Measurements from ENCODE around the gene ATAD1.
A peak's percentile ranks its signal among the peaks of the same experiment; 100 is the strongest.
"Not testable (repeated sequence)": the region's sequence is repeated elsewhere in the genome, so short reads cannot be mapped to it uniquely, and the experiment has no call there.

The ATAD1 gene

DNA sequence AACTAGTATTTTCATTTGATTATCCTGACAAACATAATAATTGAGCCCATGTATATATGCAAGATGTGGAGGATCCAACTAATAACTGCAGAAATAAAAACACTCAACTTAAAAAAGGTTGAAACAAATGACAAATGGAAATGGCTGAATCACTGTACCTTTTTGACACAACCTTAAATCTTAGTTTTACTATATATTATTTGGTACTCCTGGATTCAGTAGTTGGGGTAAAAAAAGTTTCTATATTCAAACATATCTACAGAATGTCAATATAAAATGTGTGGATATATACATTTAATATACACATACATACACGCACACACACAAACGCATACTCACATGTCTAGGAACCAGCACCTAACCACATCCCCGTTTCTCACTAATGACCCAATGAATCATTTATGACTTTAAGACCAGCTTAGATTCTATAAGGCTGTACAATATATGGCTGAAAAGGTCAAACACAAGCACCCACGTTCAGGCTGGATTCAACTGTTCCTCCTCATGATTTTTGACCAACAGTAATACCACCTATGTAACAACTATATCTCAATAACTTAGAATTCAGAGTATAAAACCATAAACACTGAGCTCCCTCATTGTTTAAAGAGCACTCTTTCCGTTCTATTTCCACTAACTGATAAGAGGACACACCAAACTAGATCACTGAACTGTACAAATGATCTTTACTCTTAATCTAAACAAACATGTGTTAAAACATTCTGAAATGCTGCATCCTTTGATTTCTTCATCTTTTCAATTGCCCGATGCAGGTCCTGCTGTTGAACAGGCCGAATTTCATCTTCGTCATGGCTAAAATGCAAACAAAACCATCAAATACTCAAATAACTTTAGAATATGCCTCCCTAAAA is 63.8 kb downstream of the ATAD1 start:
- DNase-seq (ENCODE audit: low read depth) = no peak

DNA sequence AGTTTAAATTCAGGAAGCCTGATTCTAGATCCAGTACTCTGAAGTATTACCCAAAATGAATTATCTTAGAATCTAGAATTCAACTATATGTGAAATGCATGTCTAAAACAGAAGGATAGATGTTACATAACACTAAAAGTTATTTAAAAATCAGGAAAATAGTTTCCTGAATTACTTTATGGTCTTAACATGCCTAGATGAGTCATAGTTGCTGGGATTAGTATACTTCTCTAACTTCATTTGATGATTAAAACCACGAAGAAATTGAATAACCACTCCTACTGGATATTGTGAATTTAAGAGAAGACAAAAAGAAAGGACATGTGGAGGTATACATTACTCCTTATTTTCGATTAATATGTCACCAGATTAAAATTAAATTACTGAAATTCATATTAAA is 65.5 kb downstream of the ATAD1 start:
- peak; percentile 64 for DNase-seq (ENCODE audit: low read depth)

DNA sequence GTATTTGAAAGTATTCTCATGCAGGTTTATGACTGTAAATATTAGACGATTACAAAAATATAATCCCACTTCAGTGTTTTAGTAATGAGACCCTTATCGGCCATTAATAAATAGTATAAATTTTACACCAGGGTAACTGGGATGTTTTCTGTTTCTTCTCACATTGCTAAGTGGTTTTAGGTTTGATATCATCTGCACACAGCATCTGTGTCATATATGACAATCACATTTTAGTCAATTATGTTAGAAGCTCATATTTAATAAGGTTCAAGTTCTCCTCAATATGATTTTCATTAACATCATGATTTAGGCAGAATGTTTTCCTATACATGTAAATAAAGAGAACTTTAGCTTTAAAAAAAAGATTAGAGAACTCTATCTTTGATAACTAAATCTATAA is 66.8 kb downstream of the ATAD1 start:
- no peak for DNase-seq (ENCODE audit: low read depth)

DNA sequence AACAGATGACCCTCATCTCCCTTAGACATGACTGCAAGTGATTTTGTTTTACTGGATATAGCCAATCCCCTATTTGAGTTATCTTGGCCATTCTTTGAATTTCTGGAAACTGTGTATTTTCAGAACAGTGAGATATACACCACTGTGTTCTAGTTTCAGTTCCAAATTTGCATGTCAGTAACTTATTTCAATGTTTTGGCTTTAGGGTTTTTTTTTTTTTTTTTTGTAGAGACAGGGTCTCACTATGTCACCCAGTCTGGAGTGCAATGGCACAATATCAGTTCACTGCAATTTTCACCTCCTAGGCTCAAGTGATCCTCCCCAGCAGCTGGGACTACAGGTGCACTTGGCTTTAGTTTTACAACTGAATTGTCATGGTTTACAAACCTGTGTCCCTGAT is 67.2 kb downstream of the ATAD1 start:
- DNase-seq (ENCODE audit: low read depth) = no peak

DNA sequence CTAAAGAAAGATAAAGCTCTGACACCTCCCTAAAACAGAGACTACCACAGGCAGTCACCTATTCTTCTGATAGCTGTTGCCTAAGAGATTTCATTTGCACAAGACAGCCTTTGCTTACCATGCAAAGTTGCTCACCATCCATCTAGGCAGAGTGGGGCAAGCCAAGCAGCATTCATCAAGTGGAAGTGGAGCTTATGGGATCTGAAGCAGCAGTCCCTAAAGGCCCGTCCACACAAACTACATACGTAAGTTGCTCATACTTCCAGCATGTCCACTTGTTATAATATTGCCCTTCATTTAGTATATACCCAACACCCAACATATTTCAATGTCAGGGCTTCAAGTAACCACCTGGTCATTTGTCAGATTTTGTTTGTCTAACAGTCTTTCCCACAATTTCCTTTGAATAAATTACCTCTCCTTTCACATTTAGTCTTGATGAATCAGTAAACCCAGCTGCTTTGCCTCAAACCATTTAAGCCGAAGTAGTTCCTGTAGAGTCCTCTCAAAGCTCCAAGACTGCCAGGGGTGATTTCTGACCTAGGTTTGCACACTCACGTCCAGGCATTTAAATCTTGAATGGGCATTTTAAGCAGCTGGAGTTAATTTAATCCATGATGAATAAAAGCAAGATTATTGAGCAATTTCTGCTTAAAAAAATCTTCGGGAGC is 67.9 kb downstream of the ATAD1 start:
- DNase-seq (ENCODE audit: low read depth) = peak; percentile 65

DNA sequence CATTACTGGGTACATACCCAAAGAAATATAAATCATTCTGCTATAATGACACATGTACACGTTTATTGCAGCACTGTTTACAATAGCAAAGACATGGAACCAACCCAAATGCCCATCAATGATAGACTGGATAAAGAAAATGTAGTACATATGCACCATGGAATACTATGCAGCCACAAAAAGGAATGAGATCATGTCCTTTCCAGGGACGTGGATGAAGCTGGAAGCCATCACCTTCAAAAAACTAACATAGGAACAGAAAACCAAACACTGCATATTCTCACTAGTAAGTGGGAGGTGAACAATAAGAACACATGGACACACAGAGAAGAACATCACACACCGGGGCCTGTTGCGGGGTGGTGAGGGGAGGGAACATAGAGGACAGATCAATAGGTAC is 69.8 kb downstream of the ATAD1 start:
- not testable (repeated sequence) for DNase-seq (ENCODE audit: low read depth)

DNA sequence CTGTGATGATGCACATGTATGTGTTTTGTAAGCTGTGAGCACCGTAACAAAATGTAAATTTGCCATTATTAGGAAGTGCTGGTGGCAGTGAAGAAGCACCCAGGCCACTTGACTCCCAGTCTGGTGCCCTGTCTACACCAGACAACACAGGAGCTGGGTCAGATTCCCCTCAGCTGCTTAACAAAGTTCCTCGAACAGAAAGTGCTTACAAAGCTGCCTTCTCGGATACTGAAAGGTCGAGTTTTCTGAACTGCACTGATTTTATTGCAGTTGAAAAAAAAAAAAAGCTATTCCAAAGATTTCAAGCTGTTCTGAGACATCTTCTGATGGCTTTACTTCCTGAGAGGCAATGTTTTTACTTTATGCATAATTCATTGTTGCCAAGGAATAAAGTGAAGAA is 71.1 kb downstream of the ATAD1 start:
- no peak for DNase-seq (ENCODE audit: low read depth)

DNA sequence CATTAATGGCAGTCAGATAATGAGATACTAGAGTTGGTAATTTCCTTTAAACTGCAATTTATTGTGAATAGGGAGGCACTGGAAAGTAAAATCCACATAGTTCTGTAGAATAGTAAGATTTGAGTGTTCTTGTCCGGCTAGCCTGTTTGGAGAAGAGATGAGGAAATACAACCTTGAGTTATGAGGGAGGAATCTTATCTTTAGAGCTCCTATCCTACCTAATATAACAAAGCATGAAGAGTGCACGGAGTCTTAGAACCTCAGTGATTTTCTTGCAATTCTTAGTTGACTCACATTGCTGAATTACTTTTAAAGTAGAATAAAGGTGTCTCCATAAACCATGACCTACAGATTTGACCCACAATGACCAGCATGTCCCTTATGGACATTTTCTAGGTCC is 73.4 kb downstream of the ATAD1 start:
- DNase-seq (ENCODE audit: low read depth) = no peak

DNA sequence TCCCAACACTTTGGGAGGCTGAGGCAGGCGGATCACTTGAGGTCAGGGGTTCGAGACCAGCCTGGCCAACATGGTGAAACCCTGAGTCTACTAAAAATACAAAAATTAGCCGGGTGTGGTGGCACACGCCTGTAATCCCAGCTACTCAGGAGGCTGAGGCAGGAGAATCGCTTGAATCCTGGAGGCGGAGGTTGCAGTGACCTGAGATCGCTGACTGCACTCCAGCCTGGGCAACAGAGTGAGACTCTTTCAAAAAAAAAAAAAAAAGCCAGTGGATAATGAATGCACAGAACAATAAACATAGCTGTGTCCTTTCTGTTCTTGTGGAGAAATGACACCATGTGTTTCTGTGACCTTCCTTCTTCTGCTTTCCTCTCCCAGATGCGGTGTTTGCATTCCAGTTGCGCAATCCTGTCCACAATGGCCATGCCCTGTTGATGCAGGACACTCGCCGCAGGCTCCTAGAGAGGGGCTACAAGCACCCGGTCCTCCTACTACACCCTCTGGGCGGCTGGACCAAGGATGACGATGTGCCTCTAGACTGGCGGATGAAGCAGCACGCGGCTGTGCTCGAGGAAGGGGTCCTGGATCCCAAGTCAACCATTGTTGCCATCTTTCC is 74.9 kb downstream of the ATAD1 start:
- not testable (repeated sequence) for DNase-seq (ENCODE audit: low read depth)

DNA sequence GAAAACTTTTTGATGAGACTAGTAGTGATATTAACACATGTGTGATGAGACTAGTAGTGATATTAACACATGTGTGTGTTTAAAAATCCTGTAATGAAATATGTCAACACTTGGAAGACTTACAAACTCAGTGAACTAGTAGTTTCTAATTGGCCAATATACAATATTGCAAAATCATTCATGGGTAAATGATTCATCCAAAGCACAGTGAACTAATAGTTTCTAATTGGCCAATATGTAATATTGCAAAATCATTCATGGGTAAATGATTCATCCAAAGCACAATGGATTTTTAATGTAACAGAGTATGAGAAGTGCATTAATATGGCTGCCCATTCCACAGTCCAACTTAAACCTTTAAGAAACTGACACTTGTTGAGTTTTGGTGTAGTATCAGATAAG is 77.8 kb downstream of the ATAD1 start:
- peak; percentile 80 for DNase-seq (ENCODE audit: low read depth)

DNA sequence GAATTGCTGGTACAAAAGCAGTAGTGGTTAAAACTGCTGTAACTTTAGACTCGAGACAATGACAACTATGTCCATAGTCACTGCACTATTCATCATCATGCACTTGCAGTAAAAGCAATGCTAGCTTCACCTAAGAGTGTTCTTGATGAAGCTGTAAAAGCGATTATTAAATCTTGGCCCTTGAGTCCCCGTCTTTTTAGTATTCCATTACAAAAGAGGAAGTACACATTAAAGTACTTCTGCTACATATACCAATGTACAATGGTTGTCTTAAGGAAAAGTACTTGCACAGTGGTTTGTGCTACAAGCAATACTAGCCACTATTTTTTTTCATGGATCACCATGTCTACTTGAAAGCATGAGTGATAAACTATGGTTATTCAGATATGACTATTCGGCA is 78.3 kb downstream of the ATAD1 start:
- no peak for DNase-seq (ENCODE audit: low read depth)

DNA sequence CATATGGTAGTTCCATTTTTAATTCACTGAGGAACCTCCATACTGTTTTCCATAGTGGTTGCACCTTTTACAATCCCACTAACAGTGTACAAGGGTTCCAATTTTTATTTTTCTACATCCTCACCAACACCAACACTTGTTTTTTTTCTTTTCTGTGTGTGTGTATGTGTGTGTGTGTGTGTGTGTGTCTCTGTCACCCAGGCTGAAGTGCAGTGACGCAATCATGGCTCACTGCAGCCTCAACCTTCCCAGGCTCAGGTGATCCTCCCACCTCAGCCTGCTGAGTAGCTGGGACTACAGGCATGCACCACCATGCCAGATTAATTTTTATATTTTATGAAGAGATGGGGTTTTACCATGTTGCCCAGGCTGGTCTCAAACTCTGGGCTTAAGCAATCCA is 79.8 kb downstream of the ATAD1 start:
- not testable (repeated sequence) for DNase-seq (ENCODE audit: low read depth)

DNA sequence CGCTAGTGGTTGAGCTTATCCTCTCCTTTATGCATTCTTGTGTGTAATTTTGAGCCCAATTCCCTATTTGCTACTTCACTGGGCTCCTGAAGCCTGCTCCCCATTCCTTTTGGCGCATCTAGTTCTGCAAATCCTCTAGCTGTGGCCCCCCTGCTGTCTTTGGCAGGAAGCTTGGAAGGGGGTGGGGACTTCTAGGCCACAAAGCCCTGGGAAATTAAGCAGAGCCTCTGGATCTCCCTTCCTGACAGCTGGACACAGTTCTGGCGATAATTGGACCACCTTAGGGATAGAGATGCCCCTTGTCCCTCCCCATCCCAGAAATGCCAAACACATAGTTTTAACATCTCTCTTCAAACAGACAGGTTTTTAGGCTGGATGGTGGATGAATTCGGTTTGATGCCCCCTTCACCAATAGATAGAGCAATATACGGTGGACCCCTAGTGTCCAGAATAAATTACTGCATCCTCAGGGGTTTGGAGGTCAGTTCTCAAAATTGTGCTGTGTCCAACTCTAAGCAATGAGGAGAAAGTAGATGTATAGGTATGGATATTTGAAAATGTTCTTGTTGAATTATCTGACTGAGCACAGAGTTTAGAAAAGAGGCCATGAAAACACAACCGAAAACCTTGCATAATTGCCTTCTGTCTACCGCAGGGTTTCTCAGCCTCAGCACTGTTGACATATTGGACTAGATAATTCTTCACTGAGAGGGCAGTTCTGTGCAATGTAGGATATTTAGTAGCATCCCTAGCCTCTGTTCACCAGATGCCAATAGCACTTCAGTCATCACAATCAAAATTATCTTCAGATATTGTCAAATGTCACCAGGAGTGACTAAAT is 82.8 kb downstream of the ATAD1 start:
- DNase-seq (ENCODE audit: low read depth) = no peak

DNA sequence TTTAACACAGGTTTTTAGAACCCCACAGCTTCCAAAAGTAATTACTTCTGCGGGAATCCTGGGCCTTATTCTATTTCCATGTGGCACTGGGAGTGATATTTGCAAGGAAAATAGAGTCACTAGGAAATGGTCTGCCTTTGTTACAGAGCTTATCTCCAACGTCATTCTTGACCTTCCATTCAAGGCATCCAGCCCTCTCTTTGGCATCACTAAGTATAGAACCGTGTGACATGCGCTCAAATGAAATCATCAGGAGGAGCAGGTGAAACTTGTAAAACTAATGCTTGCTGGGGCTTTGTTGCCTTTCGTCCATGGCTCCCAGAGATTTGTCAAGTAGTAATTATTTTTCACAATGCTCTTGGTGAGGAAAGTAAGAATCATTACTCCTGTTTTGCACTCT is 84.9 kb downstream of the ATAD1 start:
- DNase-seq (ENCODE audit: low read depth) = no peak

DNA sequence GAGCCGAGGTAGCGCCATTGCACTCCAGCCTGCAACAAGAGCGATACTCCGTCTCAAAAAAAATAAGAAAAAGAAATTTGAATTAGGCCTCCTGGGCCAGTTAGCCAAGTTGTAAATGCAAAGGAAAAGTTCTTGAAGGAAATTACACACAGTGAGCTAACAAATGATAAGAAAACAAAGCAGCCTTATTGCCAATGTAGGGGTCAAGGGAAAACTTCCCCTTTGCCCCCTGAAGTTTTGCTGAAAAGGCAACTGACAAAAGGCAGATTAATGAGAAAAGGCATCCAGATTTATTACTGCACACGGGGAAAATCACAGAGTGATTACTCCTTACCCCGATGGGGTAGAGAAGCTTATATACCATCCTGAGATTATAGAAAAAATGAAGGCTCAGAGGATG is 88.1 kb downstream of the ATAD1 start:
- DNase-seq (ENCODE audit: low read depth) = no peak

DNA sequence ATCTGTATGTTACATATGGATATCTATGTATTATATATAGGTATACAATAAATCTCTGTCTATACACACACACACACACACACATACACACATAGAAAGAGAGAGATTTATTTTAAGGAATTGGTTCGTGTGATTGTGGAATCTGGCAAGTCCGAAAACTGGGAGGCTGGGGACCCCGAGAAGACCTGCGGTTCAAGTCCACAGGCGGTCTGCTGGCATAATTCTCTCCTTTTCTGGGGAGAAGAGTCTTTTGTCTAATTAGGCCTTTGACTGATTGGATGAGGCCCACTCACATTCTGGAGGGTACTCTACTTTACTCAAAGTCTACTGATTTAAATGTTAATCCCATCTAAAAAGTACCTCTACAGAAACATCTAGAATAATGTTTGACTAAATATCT is 93.2 kb downstream of the ATAD1 start:
- DNase-seq (ENCODE audit: low read depth) = no peak

DNA sequence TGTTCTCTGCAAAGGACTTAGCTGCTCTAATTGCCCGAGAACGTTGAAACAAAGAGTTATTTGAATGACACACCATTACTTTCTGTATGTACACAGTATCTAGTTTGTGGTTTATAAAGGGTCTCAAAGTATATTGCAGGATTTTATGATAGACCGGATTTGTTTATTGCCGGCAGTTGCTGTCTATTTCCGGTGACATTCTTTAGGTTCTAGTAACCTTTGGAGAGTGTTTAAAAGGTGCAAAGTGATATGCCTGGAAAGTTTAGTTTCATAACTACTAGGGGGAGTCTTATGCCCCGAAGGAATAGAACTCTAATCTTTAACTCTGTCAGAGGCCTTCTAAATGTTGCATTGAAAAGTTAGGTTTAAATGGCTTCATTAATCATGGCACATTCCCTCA is 94.5 kb downstream of the ATAD1 start:
- no peak for DNase-seq (ENCODE audit: low read depth)

DNA sequence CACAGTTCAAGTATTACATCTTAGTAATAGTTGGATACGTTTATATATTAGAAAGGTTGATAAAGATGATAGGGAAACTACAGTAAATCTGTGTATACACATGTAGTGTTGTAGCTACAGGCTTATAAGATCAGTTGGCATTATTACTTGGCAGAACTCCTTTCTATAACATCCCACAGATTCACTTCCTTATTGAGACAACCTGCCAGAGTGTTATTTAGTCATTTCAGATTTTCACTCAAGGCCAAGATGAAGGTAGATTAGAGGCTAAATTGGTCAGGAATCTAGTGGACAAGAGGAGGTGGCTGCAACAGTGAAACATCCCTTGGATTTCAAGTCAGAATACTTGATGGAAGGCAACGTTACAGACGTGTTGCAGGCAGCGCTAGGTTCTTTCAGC is 95.3 kb downstream of the ATAD1 start:
- DNase-seq (ENCODE audit: low read depth) = no peak

DNA sequence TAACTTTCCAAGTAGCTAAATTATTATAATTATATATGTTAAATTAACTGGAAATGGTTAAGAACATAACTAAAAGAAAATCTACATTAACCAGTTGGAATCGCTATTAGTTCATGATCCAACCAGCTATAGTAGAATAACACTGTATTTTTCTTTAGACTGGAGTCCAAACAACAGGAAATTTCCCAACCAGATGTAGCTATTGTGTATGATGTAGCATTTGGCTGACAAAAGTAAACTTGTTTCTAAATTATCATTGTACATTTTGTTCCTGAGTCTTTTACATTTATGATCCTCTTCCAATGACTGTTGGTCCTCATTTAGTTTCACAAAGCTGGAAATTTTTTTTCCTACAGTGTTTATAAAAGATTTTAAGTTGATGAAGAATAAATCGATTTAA is 96.2 kb downstream of the ATAD1 start:
- no peak for DNase-seq (ENCODE audit: low read depth)

DNA sequence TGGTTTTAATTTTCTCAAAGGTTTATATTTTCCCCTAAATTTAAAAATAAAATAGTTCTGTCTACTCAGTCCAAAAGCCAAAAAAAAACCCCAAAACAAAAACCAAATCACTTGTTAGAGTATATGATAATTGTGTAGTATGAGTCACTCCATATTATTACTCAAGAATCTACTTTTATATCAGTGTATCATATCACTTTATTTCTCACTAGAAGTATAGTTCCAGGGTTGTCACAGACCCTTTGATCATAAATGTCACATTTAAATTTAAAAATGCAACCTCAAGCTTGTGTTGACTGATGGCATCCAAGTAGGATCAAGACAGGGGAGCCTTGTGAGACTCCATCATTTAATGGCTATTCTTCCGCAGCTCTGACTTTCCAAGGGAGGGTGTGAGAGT is 97.4 kb downstream of the ATAD1 start:
- DNase-seq (ENCODE audit: low read depth) = no peak

DNA sequence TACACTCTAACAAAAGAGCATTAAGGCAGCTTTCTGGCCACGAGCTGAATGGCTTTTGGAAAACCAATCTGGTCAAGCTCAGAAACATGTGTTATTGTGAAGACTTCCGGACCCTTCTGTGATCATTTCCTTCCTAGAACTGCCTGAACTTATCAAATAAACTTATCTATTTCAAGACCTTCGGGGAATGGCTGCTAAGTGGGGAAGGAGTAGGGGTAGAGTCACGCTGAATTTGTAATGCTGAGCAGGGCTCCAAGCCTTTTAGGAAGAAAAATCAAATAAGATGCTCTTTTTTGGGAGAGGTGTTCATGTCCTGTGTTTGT is 101.7 kb downstream of the ATAD1 start:
- no peak for DNase-seq (ENCODE audit: low read depth)

DNA sequence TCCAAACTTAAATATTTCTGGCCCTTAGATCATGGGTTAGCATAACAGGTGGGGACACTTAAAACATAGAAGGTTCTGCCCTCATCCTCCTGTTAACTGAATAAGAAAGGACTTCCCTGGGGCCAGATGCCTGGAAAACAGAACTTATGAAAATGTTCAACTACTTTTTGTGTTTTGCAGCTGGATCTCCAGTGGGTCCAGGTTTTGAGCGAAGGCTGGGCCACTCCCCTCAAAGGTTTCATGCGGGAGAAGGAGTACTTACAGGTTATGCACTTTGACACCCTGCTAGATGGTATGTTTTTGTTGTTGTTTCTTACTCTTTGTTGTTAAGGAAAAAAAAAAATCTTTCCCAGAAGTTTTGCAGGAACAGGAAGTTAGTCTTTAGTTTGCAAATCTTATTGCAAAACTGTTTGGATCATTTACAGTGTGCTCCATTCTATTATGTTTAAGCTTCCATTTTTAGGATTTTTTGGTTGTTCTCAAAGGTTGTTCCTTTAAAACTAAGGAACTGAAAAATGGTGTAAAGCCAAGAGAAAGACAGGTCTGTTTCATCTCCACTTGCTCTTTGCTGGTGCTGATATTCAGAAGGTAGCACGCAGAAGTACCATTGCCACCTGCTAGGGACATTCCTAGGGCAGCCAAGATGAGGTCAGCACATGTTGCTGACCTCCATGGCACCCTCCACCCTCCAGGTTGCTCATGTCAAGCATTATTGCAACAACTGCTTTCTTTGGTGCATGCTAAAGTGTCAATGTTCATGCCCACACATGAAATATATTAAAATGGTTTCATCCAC is 102.3 kb downstream of the ATAD1 start:
- no peak for DNase-seq (ENCODE audit: low read depth)

Data from stromal cell of bone marrow (primary cell).